ENCODE data around the gene CDAN1.

- no peak for TF ChIP-seq CTCF (conservative IDR thresholded peaks at IDR 0.05 in 1 of 2, IDR thresholded peaks at IDR 0.05 in 1 of 2; ENCODE audit: low read depth in 1 of 2, low read length in 2 of 2)
- TF ChIP-seq EZH2 (IDR thresholded peaks at IDR 0.05; ENCODE audit: low read length, missing control alignments): no peak
Measured at GRCh38 chr15:42687740-42688139, 49.2 kb downstream of the CDAN1 start.
